Stimulated activated naive CD8-positive, alpha-beta T cell treated with anti-CD3 and anti-CD28 coated beads, Interleukin-15, amount 100 ng/mL, for 72 hours (primary cell): ENCODE measurements around the gene KRT33A.

Experiments
- ATAC-seq: fragments of 150-1000 bp; cut with Tn5 transposase; 2 replicates; pipeline ENCODE4 v1.10.0; 2021; ENCODE audit warnings: mild to moderate bottlenecking, moderate library complexity
- DNase-seq, 2 donors: peaks; one replicate each; pipeline ENCODE4 v3.0.0; 2021 to 2022
- H3K27ac Mint-ChIP-seq, 2 donors: one replicate each; pipeline ENCODE4 v1.8.0; 2022; ENCODE audit warnings: mild to moderate bottlenecking in 2 of 2, mixed read lengths in 2 of 2, moderate library complexity in 2 of 2
- H3K27me3 Mint-ChIP-seq: one replicate; pipeline ENCODE4 v1.8.0; 2022; ENCODE audit warnings: mixed read lengths
- H3K4me1 Mint-ChIP-seq: one replicate; pipeline ENCODE4 v1.8.0; 2022; ENCODE audit warnings: mild to moderate bottlenecking, mixed read lengths
- H3K4me3 Mint-ChIP-seq, 2 donors: one replicate each; pipeline ENCODE4 v1.8.0; 2022; ENCODE audit warnings: mild to moderate bottlenecking in 2 of 2, mixed read lengths in 2 of 2, moderate library complexity in 1 of 2
- H3K9me3 Mint-ChIP-seq, 2 donors: one replicate each; pipeline ENCODE4 v1.8.0; 2022; ENCODE audit warnings: mixed read lengths in 2 of 2

Gene KRT33A

DNA sequence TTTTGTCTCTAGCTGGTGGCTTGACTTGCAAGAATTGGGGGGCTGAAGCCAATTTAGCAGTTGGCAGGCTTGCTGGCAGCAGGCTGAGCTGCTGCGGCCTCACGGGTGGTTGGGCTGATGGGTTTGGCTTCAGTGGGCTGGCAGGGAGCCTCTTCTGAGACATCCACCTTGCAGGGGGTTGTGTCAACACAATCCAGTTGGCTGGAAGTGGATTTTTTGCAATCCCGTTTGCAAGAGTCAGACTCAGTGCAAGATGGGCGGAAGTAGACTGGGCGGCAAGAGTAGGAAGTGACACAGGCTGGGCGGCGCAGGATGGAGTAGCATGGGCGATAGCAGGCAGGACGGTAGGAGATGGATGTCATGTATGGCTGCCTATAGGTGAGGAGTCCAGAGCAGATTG, 43.0 kb downstream of the KRT33A start:
- no peak for ATAC-seq
- H3K4me3 Mint-ChIP-seq, result peak overlapping the region; percentile 62 to 73
- peaks cover 46% of the 10 kb centered on the region for H3K4me1 Mint-ChIP-seq
- no peak overlapping the region for H3K27ac Mint-ChIP-seq
- no peaks in the 10 kb centered on the region for H3K9me3 Mint-ChIP-seq
- no peaks in the 10 kb centered on the region for H3K27me3 Mint-ChIP-seq
- DNase-seq, result no peak

DNA sequence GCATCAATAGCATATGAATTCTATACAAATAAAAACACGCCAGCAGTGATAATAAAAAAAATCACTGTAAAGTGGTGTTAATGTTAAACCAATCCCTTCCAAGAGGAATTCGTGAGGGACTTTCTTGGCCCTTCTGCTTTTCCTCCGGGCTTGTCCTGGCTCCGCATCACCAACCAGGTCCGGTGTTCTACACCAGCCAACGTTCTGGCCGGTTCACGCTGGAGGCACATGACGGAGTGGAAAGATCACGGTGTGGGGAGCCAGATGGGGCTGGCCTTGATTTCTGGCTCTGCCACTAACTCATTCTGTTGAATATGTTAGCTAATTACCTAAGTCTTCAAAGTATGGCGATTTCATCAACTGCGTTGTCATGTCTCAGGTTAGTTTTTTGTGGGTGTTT, 46.5 kb downstream of the KRT33A start:
- no peak overlapping the region for H3K27ac Mint-ChIP-seq
- peaks cover 37% of the 10 kb centered on the region for H3K4me1 Mint-ChIP-seq
- no peaks in the 10 kb centered on the region for H3K27me3 Mint-ChIP-seq
- ATAC-seq (no peak), DNase-seq (no peak)
- H3K9me3 Mint-ChIP-seq, result no peaks in the 10 kb centered on the region
- no peak overlapping the region for H3K4me3 Mint-ChIP-seq

DNA sequence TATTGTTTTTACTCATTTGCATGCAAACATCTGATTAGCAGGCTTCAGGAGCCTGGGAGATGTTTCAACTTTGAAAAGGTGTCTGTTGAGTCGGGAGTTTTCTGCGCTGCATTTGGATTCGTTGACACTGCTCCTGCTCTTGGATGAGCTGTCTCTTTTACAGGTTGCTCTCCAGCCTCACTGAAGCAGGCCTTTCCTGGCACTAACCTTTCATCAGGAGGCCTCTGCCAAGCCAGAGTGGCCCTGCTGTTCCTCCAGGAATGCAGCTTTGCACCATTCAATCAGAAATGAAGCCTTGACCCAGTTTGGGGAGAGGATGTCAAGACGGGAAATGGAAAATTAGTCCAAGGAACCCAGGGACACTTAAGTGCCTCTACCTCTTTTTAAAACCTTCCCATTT, 47.6 kb downstream of the KRT33A start:
- Mint-ChIP-seq H3K9me3 (no peaks in the 10 kb centered on the region), H3K27me3 (no peaks in the 10 kb centered on the region), H3K4me1 (peaks cover 26% of the 10 kb centered on the region), H3K4me3 (no peak overlapping the region), H3K27ac (no peak overlapping the region)
- ATAC-seq (no peak), DNase-seq (no peak)

DNA sequence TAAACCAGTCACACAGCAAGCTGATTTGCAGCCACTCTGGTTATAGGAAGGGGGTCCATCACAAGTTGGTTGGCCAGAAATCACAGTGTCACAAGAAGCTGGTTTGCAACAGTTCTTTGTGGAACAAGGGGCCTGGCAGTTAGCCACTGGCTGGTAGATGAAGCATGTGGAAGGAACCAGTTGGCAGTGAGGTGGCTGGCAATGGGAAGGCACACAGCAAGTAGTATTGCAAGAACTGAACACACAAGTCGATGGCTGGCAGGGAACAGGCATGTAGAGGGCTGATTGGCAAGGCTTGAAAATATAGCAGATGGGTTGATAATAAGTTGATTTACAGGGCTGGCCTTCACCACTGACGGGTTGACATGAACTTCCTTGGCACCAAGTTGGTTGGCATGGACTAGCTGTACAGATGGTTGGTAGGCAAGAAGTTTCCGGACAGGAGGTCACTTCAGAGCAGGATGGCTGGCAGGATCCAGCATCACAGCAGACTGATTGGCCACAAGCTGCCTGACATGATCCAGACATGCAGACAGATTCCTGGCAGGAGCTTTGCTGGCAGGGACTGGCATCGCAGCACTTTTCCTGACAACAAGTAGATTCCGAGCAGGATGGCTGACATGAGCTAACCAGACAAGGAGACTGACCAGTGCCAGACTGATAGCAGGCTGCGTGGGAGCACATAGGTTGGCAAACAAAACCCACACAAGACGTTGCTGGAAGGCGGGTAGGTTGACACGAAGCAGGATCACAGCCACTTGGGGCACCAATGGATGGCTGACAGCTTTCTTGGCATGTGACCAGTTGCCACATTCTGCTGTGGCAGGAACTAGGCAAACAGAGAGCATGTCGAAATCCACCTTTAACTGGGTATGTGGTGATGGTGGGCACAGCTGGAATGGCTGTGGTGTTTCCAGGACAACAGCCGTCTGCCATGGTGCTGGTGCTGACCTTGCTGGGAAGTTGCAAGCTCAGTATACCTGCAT, 48.4 kb downstream of the KRT33A start, which contains the start of gene KRTAP29-1:
Gene KRTAP29-1 (minus strand): TSS at position 936 of the 986 bp plus-strand sequence. CDS start 0 bp downstream, at position 936.
- peaks cover 19% of the 10 kb centered on the region for H3K4me1 Mint-ChIP-seq

DNA sequence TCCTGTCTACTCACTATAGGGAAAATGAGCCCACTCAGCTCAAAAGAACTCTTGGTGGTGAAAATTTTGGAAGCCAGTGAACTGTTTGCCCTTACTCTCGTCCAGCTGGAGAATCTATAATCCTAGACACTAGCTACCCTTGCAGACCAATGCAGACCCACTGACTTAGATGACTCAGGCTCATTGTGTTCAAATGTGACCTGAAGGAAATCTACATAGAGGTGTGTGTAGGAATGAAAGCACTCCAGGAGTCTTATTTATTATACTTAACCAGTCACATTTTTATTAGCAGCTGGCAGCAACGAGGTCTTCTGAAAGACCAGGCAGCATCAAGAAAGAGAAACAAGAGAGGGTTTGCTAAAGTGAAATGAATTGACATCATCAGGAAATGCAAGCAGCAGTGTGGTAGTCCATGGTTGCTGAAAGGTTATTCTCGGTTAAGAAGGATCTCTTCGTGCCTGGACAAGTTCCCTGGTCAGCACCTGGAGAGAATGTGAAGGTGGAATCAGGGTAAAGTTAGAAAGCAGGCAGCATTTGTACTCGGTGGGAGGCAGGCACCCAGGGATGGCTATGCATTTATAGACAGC, 49.3 kb downstream of the KRT33A start:
- Mint-ChIP-seq H3K4me1 (peaks cover 15% of the 10 kb centered on the region), H3K27ac (peak overlapping the region in 1 of 2 donors; percentile 57), H3K4me3 (no peak overlapping the region), H3K27me3 (no peaks in the 10 kb centered on the region), H3K9me3 (no peaks in the 10 kb centered on the region)
- ATAC-seq, result no peak
- DNase-seq, result no peak

More for the DNA sequence above, 48.4 kb downstream of the KRT33A start, which contains the start of gene KRTAP29-1:
- DNase-seq, result no peak
- Mint-ChIP-seq H3K9me3 (no peaks in the 10 kb centered on the region), H3K4me3 (no peak within 1 kb of the TSS), H3K27ac (no peak within 1 kb of the TSS), H3K27me3 (no peaks in the 10 kb centered on the region)
- ATAC-seq, result no peak

DNA sequence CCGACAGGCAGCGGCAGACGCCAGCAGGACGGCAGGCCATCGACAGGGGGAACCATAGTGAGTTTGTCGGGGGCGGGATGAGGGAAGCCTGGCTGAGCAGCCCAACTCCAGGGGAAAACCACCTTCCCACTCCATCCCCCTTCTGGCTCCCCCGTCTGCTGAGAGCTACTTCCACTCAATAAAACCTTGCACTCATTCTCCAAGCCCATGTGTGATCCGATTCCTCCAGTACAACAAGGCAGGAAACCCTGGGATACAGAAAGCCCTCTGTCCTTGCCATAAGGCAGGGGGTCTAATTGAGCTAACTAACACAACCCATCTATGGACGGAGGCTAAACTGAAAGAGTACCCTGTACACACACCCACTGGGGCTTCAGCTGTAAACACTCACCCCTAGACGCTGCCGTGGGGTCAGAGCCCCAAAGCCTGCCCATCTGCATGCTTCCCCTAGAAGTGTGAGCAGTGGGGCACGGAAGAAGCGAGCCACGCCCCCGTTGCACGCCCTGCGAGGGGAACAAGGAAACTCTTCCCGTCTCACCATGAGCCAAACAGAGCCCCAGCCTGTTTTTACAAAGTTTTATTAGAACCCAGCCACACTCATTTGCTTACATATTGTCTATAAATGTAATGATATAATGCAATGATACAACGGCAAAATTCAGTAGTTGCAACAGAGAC, 52.0 kb downstream of the KRT33A start:
- no peaks in the 10 kb centered on the region for H3K27me3 Mint-ChIP-seq
- no peak overlapping the region for H3K4me3 Mint-ChIP-seq
- H3K9me3 Mint-ChIP-seq, result no peaks in the 10 kb centered on the region
- peaks cover 15% of the 10 kb centered on the region for H3K4me1 Mint-ChIP-seq
- DNase-seq (no peak), ATAC-seq (no peak)
- H3K27ac Mint-ChIP-seq, result no peak overlapping the region

DNA sequence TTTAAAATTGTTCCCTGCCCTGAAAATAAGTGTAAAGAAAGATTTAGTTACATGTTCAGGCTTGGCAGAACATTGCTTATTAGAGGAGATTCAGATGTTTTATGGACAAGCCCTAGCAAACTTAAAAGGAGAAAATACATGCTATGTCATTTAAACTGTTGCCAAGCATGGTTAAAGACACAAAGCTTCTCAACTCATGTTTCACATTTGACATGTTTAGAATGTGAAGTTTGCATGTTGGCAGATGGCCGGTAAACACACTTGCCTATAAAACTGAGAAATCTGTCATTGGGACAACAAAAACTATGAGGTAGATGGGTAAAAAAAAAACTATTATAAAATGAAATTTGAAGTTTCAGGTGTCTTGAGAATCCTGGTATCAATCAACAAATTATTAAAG, 53.8 kb downstream of the KRT33A start:
- H3K4me1 Mint-ChIP-seq, result peaks cover 9% of the 10 kb centered on the region
- DNase-seq (no peak), ATAC-seq (no peak)
- no peak overlapping the region for H3K27ac Mint-ChIP-seq
- H3K4me3 Mint-ChIP-seq, result no peak overlapping the region
- no peaks in the 10 kb centered on the region for H3K9me3 Mint-ChIP-seq
- H3K27me3 Mint-ChIP-seq, result no peaks in the 10 kb centered on the region
